T-helper 9 cell (primary cell): Measurements from ENCODE around the gene MUC15.
"Not testable (repeated sequence)": the region's sequence is repeated elsewhere in the genome, so short reads cannot be mapped to it uniquely, and the experiment has no call there.

Experiments used
- DNase-seq: peaks from one replicate; pipeline ENCODE4 v3.0.0-alpha.2; 2020
- total RNA-seq, 2 donors: gene quantifications; one replicate each; lab custom pipeline; 2026; lab: John Stamatoyannopoulos, UW

Gene MUC15
- total RNA-seq, result 0 reads per million in 2 donors

- no peak for DNase-seq
These were observed at the start of gene MUC15 for GRCh38 chr11:26571861-26572654. Gene MUC15 (minus strand): TSS chr11:26572263. CDS start chr11:26567094, 5,169 bp downstream.

- no peak for DNase-seq
These were observed 49.1 kb upstream of the MUC15 start for GRCh38 chr11:26621132-26621531.

- no peak for DNase-seq
These were observed 48.4 kb upstream of the MUC15 start for GRCh38 chr11:26620282-26621045.

- no peak for DNase-seq
These were observed 46.4 kb upstream of the MUC15 start for GRCh38 chr11:26618441-26618840.

- DNase-seq, result no peak
These were observed 41.7 kb upstream of the MUC15 start for GRCh38 chr11:26613759-26614158.

- DNase-seq, result no peak
These were observed 36.6 kb upstream of the MUC15 start for GRCh38 chr11:26608507-26609146.

GRCh38 chr11:26607725-26608506 is 35.9 kb upstream of the MUC15 start:
- DNase-seq, result no peak

- DNase-seq, result no peak
These were observed 27.9 kb upstream of the MUC15 start for GRCh38 chr11:26599876-26600434.

GRCh38 chr11:26599425-26599824 is 27.4 kb upstream of the MUC15 start:
- no peak for DNase-seq

GRCh38 chr11:26597899-26598298 is 25.8 kb upstream of the MUC15 start:
- DNase-seq, result no peak

GRCh38 chr11:26597049-26597689 is 25.1 kb upstream of the MUC15 start:
- not testable (repeated sequence) for DNase-seq

GRCh38 chr11:26595207-26595865 is 23.3 kb upstream of the MUC15 start:
- not testable (repeated sequence) for DNase-seq

GRCh38 chr11:26593691-26594090 is 21.6 kb upstream of the MUC15 start:
- DNase-seq, result no peak

GRCh38 chr11:26587073-26587472 is 15.0 kb upstream of the MUC15 start:
- no peak for DNase-seq

GRCh38 chr11:26584818-26585217 is 12.8 kb upstream of the MUC15 start:
- DNase-seq, result no peak

GRCh38 chr11:26583550-26583949 is 11.5 kb upstream of the MUC15 start:
- DNase-seq, result no peak

GRCh38 chr11:26580929-26581328 is 8.9 kb upstream of the MUC15 start:
- no peak for DNase-seq

GRCh38 chr11:26579683-26580082 is 7.6 kb upstream of the MUC15 start:
- no peak for DNase-seq

- no peak for DNase-seq
These were observed 7.1 kb upstream of the MUC15 start for GRCh38 chr11:26578998-26579661.

GRCh38 chr11:26575946-26576345 is 3.9 kb upstream of the MUC15 start:
- DNase-seq, result no peak

- no peak for DNase-seq
These were observed 1.8 kb upstream of the MUC15 start for GRCh38 chr11:26573896-26574295.
